ENCODE measurements around the gene LRBA. TPM values are rescaled to one million over a fixed set of nuclear protein-coding genes. Genes with fewer than 3 reads are reported as not detected.
A peak's percentile ranks its signal among the peaks of the same experiment; 100 is the strongest.
"Not testable (repeated sequence)": the region's sequence is repeated elsewhere in the genome, so short reads cannot be mapped to it uniquely, and the experiment has no call there.

LRBA gene
- total RNA-seq (2012; rRNA removed): 48.6 and 51.6 TPM in 2 replicates
- 8.5 and 10.2 TPM in 2 replicates for polyA plus RNA-seq (2012; rRNA removed)
- 5.5 and 5.7 TPM in 2 replicates for polyA plus RNA-seq (2012; cell fraction: cytosol; rRNA removed)
- 4.7 and 10.7 TPM in 2 replicates for polyA plus RNA-seq (2012; cell fraction: nucleus; rRNA removed; ENCODE audit: low replicate concordance)
- percentile 66 among the genes with signal in this experiment for Bru-seq, nascent RNA
- percentile 59 among the genes with signal in this experiment for BruChase-seq, experiment 1, labeled RNA remaining after a 6-hour chase
- BruChase-seq, experiment 2, labeled RNA remaining after a 2-hour chase: percentile 58 among the genes with signal in this experiment
- long read RNA-seq, full-length matches to known transcripts: 1 of 8 reads
- long read RNA-seq, partial matches to known transcripts: 3 of 8 reads
- long read RNA-seq, other reads (novel, unspliced or antisense): 4 of 8 reads

- ATAC-seq (ENCODE audit: low read depth) (peak; percentile 56), DNase-seq (peak; percentile 21)
- H2BK120ac ChIP-seq (ENCODE audit: low read depth, low read length): peak within 1 kb of the TSS; percentile 42
- in situ Hi-C loops (cut with MboI; ENCODE audit: low sequenced_read_pairs): no loop called here
- H3K9me3 ChIP-seq (ENCODE audit: control insufficient read depth, insufficient read depth, low read length): no peaks in the 10 kb centered on the region
- H3K27me3 ChIP-seq (ENCODE audit: control insufficient read depth, insufficient read depth, low read length): no peaks in the 10 kb centered on the region
- H3K36me3 ChIP-seq (ENCODE audit: control insufficient read depth, insufficient read depth, low read length): no peaks in the 10 kb centered on the region
- no peaks in the 10 kb centered on the region for H3K9me1 ChIP-seq (ENCODE audit: insufficient read depth, low read length)
- H3K4me1 ChIP-seq (ENCODE audit: control insufficient read depth, insufficient read depth, low read length): no peaks in the 10 kb centered on the region
- peak within 1 kb of the TSS; percentile 74 for H3K9ac ChIP-seq (ENCODE audit: low read depth, low read length)
- no peak for TF ChIP-seq MXI1 (IDR thresholded peaks at IDR 0.05; ENCODE audit: borderline replicate concordance, low read depth, low read length)
- TF ChIP-seq BHLHE40 (IDR thresholded peaks at IDR 0.05; ENCODE audit: low read depth, low read length): peak; percentile 3; the same call in 1 of the 2 replicates
- no peak for TF ChIP-seq NFE2L2 (IDR thresholded peaks at IDR 0.05; ENCODE audit: low read depth, low read length)
- peak within 1 kb of the TSS; percentile 77 for H3K4ac ChIP-seq (ENCODE audit: low read depth, low read length)
- H2BK20ac ChIP-seq (ENCODE audit: low read depth, low read length): no peak within 1 kb of the TSS
- CTCF ChIA-PET: no interaction called here
- peak within 1 kb of the TSS; percentile 77; the same call in 2 of the 3 replicates for H2BK15ac ChIP-seq (ENCODE audit: low read depth, low read length)
- H2AFZ ChIP-seq (replicated peaks; ENCODE audit: low read length, poor library complexity): peak within 1 kb of the TSS; percentile 98
- intact Hi-C loops (cut with micrococcal nuclease): loop anchor here (5.0 kb wide), 1 partner anchor 83 kb away; the partner anchor contains the start of gene RPS3A
- peak within 1 kb of the TSS; percentile 50; the same call in 1 of the 2 replicates for H3K56ac ChIP-seq (ENCODE audit: extremely low read depth, insufficient read depth, low read length)
- H3K23ac ChIP-seq (ENCODE audit: low read depth, low read length): peak within 1 kb of the TSS; percentile 94
- BruUV-seq (replicated peaks): TSS peak; percentile 87
- peak within 1 kb of the TSS; percentile 63 for H3K18ac ChIP-seq (ENCODE audit: low read depth, low read length)
- H4K5ac ChIP-seq (ENCODE audit: low read depth, low read length): peak within 1 kb of the TSS; percentile 79
- peak within 1 kb of the TSS; percentile 29; the same call in 1 of the 2 replicates for H2AK5ac ChIP-seq (ENCODE audit: low read depth, low read length)
- no peaks in the 10 kb centered on the region for H4K20me1 ChIP-seq (ENCODE audit: insufficient read depth, low read length)
- H3K14ac ChIP-seq (replicated peaks; ENCODE audit: low read depth, low read length): peak within 1 kb of the TSS; percentile 29
- dilution Hi-C loops (cut with HindIII; ENCODE audit: low sequenced_read_pairs, unreplicated experiment): no loop called here
- peaks cover 0 to 12% of the 10 kb centered on the region in 2 experiments; a peak in 2 of 4 replicates for H3K79me1 ChIP-seq (ENCODE audit: low read depth in 1 of 2, low read length in 2 of 2)
- peak within 1 kb of the TSS; percentile 67 for H3K27ac ChIP-seq (ENCODE audit: insufficient read depth, low read length)
- POLR2A ChIA-PET (ENCODE audit: unreplicated experiment): interaction anchor here (0.6 kb wide), 1 partner anchor 96 kb away, joined by 3 read pairs; no protein-coding TSS in a partner anchor
- peak within 1 kb of the TSS; percentile 82 to 85 for H4K8ac ChIP-seq (ENCODE audit: low read depth in 2 of 2, low read length in 2 of 2)
- H3K4me3 ChIP-seq (ENCODE audit: insufficient read depth, low read depth, low read length): peak within 1 kb of the TSS; percentile 99
- WGBS, 2 experiments (ENCODE audit: extremely low coverage in 2 of 2, insufficient read length in 1 of 2): 6% methylated on average over 7 of the region's 37 CpGs; no CpG with 5 or more reads in 1 of the 2 experiments
- H3K4me2 ChIP-seq (ENCODE audit: low read depth, low read length): peak within 1 kb of the TSS; percentile 99
- H2AK9ac ChIP-seq (replicated peaks; ENCODE audit: low read depth, low read length, poor library complexity): peak within 1 kb of the TSS; percentile 82
- peak within 1 kb of the TSS; percentile 78; the same call in 1 of the 2 replicates for H4K91ac ChIP-seq (ENCODE audit: insufficient read depth, low read depth, low read length)
- peak within 1 kb of the TSS; percentile 57 for H2BK5ac ChIP-seq (ENCODE audit: low read depth, low read length, poor library complexity, severe bottlenecking)
These were observed at the start of gene LRBA for GRCh38 chr4:151014521-151015458. LRBA (minus strand) TSS chr4:151015284; CDS start chr4:151014642, 642 bp downstream.

DNA sequence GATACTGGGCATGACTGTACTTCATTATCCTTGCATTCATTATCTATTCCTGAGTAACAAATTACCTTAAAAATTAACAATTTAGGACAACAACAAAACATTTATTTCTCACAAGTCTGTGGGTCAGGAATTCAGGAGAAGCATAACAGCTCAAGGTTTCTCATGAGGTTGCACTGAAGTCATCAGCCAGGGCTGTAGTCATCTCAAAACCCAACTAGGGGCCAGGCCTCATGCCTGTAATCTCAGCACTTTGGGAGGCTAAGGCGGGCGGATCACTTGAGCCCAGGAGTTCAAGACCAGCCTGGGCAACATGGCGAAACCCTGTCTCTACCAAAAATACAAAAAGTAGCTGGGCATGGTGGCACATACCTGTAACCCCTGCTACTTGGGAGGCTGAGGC lies 48.1 kb upstream of the LRBA start:
- H3K9me1 ChIP-seq (ENCODE audit: insufficient read depth, low read length); H2AK5ac ChIP-seq (ENCODE audit: low read depth, low read length); H3K27ac ChIP-seq (ENCODE audit: insufficient read depth, low read length); dilution Hi-C loops (cut with HindIII; ENCODE audit: low sequenced_read_pairs, unreplicated experiment); intact Hi-C loops (cut with micrococcal nuclease); H3K56ac ChIP-seq (ENCODE audit: extremely low read depth, insufficient read depth, low read length); H4K5ac ChIP-seq (ENCODE audit: low read depth, low read length); H3K23ac ChIP-seq (ENCODE audit: low read depth, low read length); H2BK5ac ChIP-seq (ENCODE audit: low read depth, low read length, poor library complexity, severe bottlenecking); ATAC-seq (ENCODE audit: low read depth); H2BK20ac ChIP-seq (ENCODE audit: low read depth, low read length); H3K36me3 ChIP-seq (ENCODE audit: control insufficient read depth, insufficient read depth, low read length); H3K4me1 ChIP-seq (ENCODE audit: control insufficient read depth, insufficient read depth, low read length); H3K27me3 ChIP-seq (ENCODE audit: control insufficient read depth, insufficient read depth, low read length); H3K9ac ChIP-seq (ENCODE audit: low read depth, low read length); H2AFZ ChIP-seq (replicated peaks; ENCODE audit: low read length, poor library complexity); H3K4me2 ChIP-seq (ENCODE audit: low read depth, low read length); H3K4me3 ChIP-seq (ENCODE audit: insufficient read depth, low read depth, low read length); H3K14ac ChIP-seq (replicated peaks; ENCODE audit: low read depth, low read length); H2AK9ac ChIP-seq (replicated peaks; ENCODE audit: low read depth, low read length, poor library complexity); H4K91ac ChIP-seq (ENCODE audit: insufficient read depth, low read depth, low read length); CTCF ChIA-PET; H4K20me1 ChIP-seq (ENCODE audit: insufficient read depth, low read length); BruUV-seq (replicated peaks); H3K18ac ChIP-seq (ENCODE audit: low read depth, low read length); H3K4ac ChIP-seq (ENCODE audit: low read depth, low read length); in situ Hi-C loops (cut with MboI; ENCODE audit: low sequenced_read_pairs); H2BK15ac ChIP-seq (ENCODE audit: low read depth, low read length); H2BK120ac ChIP-seq (ENCODE audit: low read depth, low read length); H3K79me1 ChIP-seq (ENCODE audit: low read depth in 1 of 2, low read length in 2 of 2); H3K9me3 ChIP-seq (ENCODE audit: control insufficient read depth, insufficient read depth, low read length); H4K8ac ChIP-seq (ENCODE audit: low read depth in 2 of 2, low read length in 2 of 2); POLR2A ChIA-PET (ENCODE audit: unreplicated experiment); DNase-seq: not testable (repeated sequence)
- no CpG with 5 or more reads among the region's 3 CpGs for WGBS, 2 experiments (ENCODE audit: extremely low coverage in 2 of 2, insufficient read length in 1 of 2)
